HG03175 (cell line): ENCODE results near the gene SUMO3.
A peak's percentile ranks its signal among the peaks of the same experiment; 100 is the strongest.

Experiments used
- ATAC-seq: cut with Tn5 transposase; IDR thresholded peaks from one replicate; pipeline ENCODE4 v1.9.1; 2021; ENCODE audit warnings: mild to moderate bottlenecking, moderate library complexity; ENCODE audit not compliant: unreplicated experiment

SUMO3 gene

GRCh38 chr21:44831227-44831860 is 13.5 kb upstream of the SUMO3 start:
- ATAC-seq, result no peak

- no peak for ATAC-seq
These were observed 11.7 kb upstream of the SUMO3 start for GRCh38 chr21:44829507-44830092.

GRCh38 chr21:44828362-44829056 is 10.6 kb upstream of the SUMO3 start:
- no peak for ATAC-seq

- no peak for ATAC-seq
These were observed 5.4 kb upstream of the SUMO3 start for GRCh38 chr21:44823179-44823660.

- ATAC-seq, result no peak
These were observed 4.8 kb upstream of the SUMO3 start for GRCh38 chr21:44822484-44823178.

GRCh38 chr21:44820851-44821250 is 3.0 kb upstream of the SUMO3 start:
- ATAC-seq, result no peak

GRCh38 chr21:44819283-44820243 is 1.7 kb upstream of the SUMO3 start:
- ATAC-seq, result no peak

- ATAC-seq, result no peak
These were observed 764 bp upstream of the SUMO3 start for GRCh38 chr21:44818640-44819011.

- ATAC-seq, result peak; percentile 76
These were observed 369 bp downstream of the SUMO3 start for GRCh38 chr21:44817506-44817880.

GRCh38 chr21:44816761-44817505 is 929 bp downstream of the SUMO3 start:
- no peak for ATAC-seq

- no peak for ATAC-seq
These were observed 1.8 kb downstream of the SUMO3 start for GRCh38 chr21:44815852-44816628.

- no peak for ATAC-seq
These were observed 2.6 kb downstream of the SUMO3 start for GRCh38 chr21:44815225-44815624.

- ATAC-seq, result no peak
These were observed 3.3 kb downstream of the SUMO3 start for GRCh38 chr21:44814498-44815023.

GRCh38 chr21:44813727-44814126 is 4.1 kb downstream of the SUMO3 start:
- ATAC-seq, result no peak

- no peak for ATAC-seq
These were observed 4.7 kb downstream of the SUMO3 start for GRCh38 chr21:44813149-44813548.

- no peak for ATAC-seq
These were observed 5.2 kb downstream of the SUMO3 start for GRCh38 chr21:44812640-44813039.

GRCh38 chr21:44810779-44811178 is 7.1 kb downstream of the SUMO3 start:
- no peak for ATAC-seq

- no peak for ATAC-seq
These were observed 12.0 kb downstream of the SUMO3 start for GRCh38 chr21:44805859-44806258.

- no peak for ATAC-seq
These were observed 12.6 kb downstream of the SUMO3 start for GRCh38 chr21:44805226-44805625.
